HEK293 (cell line): ENCODE measurements around the gene GPX4.

ENCODE experiments used
- FEZF1 ChIP-seq: fragments of 450-650 bp; formaldehyde crosslinking; IDR thresholded peaks from 2 replicates; pipeline ENCODE4 v1.5.1; 2016; ENCODE audit warnings: missing biosample characterization, missing genetic modification characterization
- GLI4 ChIP-seq: fragments of 450-650 bp; formaldehyde crosslinking; IDR thresholded peaks from 2 replicates; pipeline ENCODE4 v1.5.1; 2016; ENCODE audit warnings: missing biosample characterization, missing genetic modification characterization
- HOXA7 ChIP-seq: sonication (generic); formaldehyde crosslinking; IDR thresholded peaks from 2 replicates; pipeline ENCODE4 v1.8.1; 2022; ENCODE audit warnings: missing genetic modification reagents, borderline replicate concordance
- KLF17 ChIP-seq: fragments of 450-650 bp; formaldehyde crosslinking; IDR thresholded peaks from 2 replicates; pipeline ENCODE4 v1.5.1; 2016; ENCODE audit warnings: missing biosample characterization, missing genetic modification characterization
- KLF9 ChIP-seq: fragments of 450-650 bp; formaldehyde crosslinking; IDR thresholded peaks from 2 replicates; pipeline ENCODE4 v1.5.1; 2016; ENCODE audit warnings: missing biosample characterization, missing genetic modification characterization, low read depth
- MZF1 ChIP-seq: fragments of 450-650 bp; formaldehyde crosslinking; IDR thresholded peaks from 2 replicates; pipeline ENCODE4 v1.5.1; 2017; ENCODE audit warnings: missing biosample characterization, missing genetic modification characterization, borderline replicate concordance
- OVOL3 ChIP-seq: fragments of 450-650 bp; formaldehyde crosslinking; IDR thresholded peaks from 2 replicates; pipeline ENCODE4 v1.5.1; 2016; ENCODE audit warnings: missing biosample characterization, missing genetic modification characterization
- YY2 ChIP-seq: fragments of 450-650 bp; formaldehyde crosslinking; IDR thresholded peaks from 2 replicates; pipeline ENCODE4 v1.5.1; 2016; ENCODE audit warnings: missing biosample characterization, missing genetic modification characterization
- ZEB2 ChIP-seq: fragments of 450-650 bp; formaldehyde crosslinking; IDR thresholded peaks from 2 replicates; pipeline ENCODE4 v1.5.1; 2016; ENCODE audit warnings: missing biosample characterization, missing genetic modification characterization
- ZFP41 ChIP-seq: fragments of 450-650 bp; formaldehyde crosslinking; IDR thresholded peaks from 2 replicates; pipeline ENCODE4 v1.5.1; 2016; ENCODE audit warnings: missing biosample characterization, missing genetic modification characterization, borderline replicate concordance
- ZFP69B ChIP-seq: fragments of 450-650 bp; formaldehyde crosslinking; IDR thresholded peaks from 2 replicates; pipeline ENCODE4 v1.5.1; 2016; ENCODE audit warnings: missing biosample characterization, missing genetic modification characterization
- ZNF138 ChIP-seq: fragments of 450-650 bp; formaldehyde crosslinking; IDR thresholded peaks from 2 replicates; pipeline ENCODE4 v1.5.1; 2016; ENCODE audit warnings: missing biosample characterization, missing genetic modification characterization, borderline replicate concordance
- ZNF16 ChIP-seq: fragments of 450-650 bp; formaldehyde crosslinking; IDR thresholded peaks from 2 replicates; pipeline ENCODE4 v1.5.1; 2016; ENCODE audit warnings: low read depth, missing biosample characterization, missing genetic modification characterization
- ZNF184 ChIP-seq: fragments of 450-650 bp; IDR thresholded peaks from 2 replicates; pipeline ENCODE4 v1.5.1; 2018; ENCODE audit warnings: missing biosample characterization, mild to moderate bottlenecking, missing genetic modification characterization
- ZNF2 ChIP-seq: fragments of 450-650 bp; formaldehyde crosslinking; IDR thresholded peaks from 2 replicates; pipeline ENCODE4 v1.5.1; 2016; ENCODE audit warnings: missing biosample characterization, missing genetic modification characterization
- ZNF214 ChIP-seq: fragments of 450-650 bp; formaldehyde crosslinking; IDR thresholded peaks from 2 replicates; pipeline ENCODE4 v1.5.1; 2017; ENCODE audit warnings: missing biosample characterization, mild to moderate bottlenecking, missing genetic modification characterization, borderline replicate concordance
- ZNF221 ChIP-seq: fragments of 450-650 bp; formaldehyde crosslinking; IDR thresholded peaks from 2 replicates; pipeline ENCODE4 v1.5.1; 2017; ENCODE audit warnings: missing biosample characterization, missing genetic modification characterization, borderline replicate concordance
- ZNF24 ChIP-seq: fragments of 450-650 bp; formaldehyde crosslinking; IDR thresholded peaks from 2 replicates; pipeline ENCODE4 v1.5.1; 2016; ENCODE audit warnings: missing biosample characterization, missing genetic modification characterization
- ZNF266 ChIP-seq: fragments of 450-650 bp; formaldehyde crosslinking; IDR thresholded peaks from 2 replicates; pipeline ENCODE4 v1.5.1; 2016; ENCODE audit warnings: missing biosample characterization, missing genetic modification characterization, low read depth
- ZNF350 ChIP-seq: fragments of 450-650 bp; formaldehyde crosslinking; IDR thresholded peaks from 2 replicates; pipeline ENCODE4 v1.5.0; 2017; ENCODE audit warnings: missing biosample characterization, mild to moderate bottlenecking, missing genetic modification characterization
- ZNF366 ChIP-seq: fragments of 450-650 bp; formaldehyde crosslinking; conservative IDR thresholded peaks from 2 replicates; pipeline ENCODE4 v1.5.1; 2016; ENCODE audit warnings: missing biosample characterization, missing genetic modification characterization
- ZNF473 ChIP-seq: fragments of 450-650 bp; formaldehyde crosslinking; IDR thresholded peaks from 2 replicates; pipeline ENCODE4 v1.5.1; 2017; ENCODE audit warnings: missing biosample characterization, missing genetic modification characterization
- ZNF48 ChIP-seq: fragments of 450-650 bp; formaldehyde crosslinking; IDR thresholded peaks from 2 replicates; pipeline ENCODE4 v1.5.1; 2016; ENCODE audit warnings: missing biosample characterization, missing genetic modification characterization
- ZNF560 ChIP-seq: fragments of 450-650 bp; formaldehyde crosslinking; IDR thresholded peaks from 2 replicates; pipeline ENCODE4 v1.5.1; 2017; ENCODE audit warnings: missing biosample characterization, missing genetic modification characterization, borderline replicate concordance
- ZNF623 ChIP-seq: fragments of 450-650 bp; formaldehyde crosslinking; IDR thresholded peaks from 2 replicates; pipeline ENCODE4 v1.5.1; 2016; ENCODE audit warnings: missing biosample characterization, missing genetic modification characterization
- ZNF624 ChIP-seq: fragments of 450-650 bp; formaldehyde crosslinking; IDR thresholded peaks from 2 replicates; pipeline ENCODE4 v1.5.1; 2017; ENCODE audit warnings: missing biosample characterization, missing genetic modification characterization
- ZNF645 ChIP-seq: fragments of 450-650 bp; formaldehyde crosslinking; IDR thresholded peaks from 2 replicates; pipeline ENCODE4; 2016; ENCODE audit warnings: missing biosample characterization, missing genetic modification characterization
- ZNF660 ChIP-seq: fragments of 450-650 bp; IDR thresholded peaks from 2 replicates; pipeline ENCODE4 v1.5.1; 2018; ENCODE audit warnings: missing biosample characterization, mild to moderate bottlenecking, missing genetic modification characterization
- ZNF664 ChIP-seq: fragments of 450-650 bp; formaldehyde crosslinking; IDR thresholded peaks from 2 replicates; pipeline ENCODE4 v1.5.1; 2016; ENCODE audit warnings: missing biosample characterization, missing genetic modification characterization
- ZNF747 ChIP-seq: fragments of 450-650 bp; formaldehyde crosslinking; IDR thresholded peaks from 2 replicates; pipeline ENCODE4 v1.5.1; 2016; ENCODE audit warnings: missing biosample characterization, missing genetic modification characterization
- ZNF768 ChIP-seq: fragments of 450-650 bp; formaldehyde crosslinking; IDR thresholded peaks from 2 replicates; pipeline ENCODE4 v1.5.1; 2018; ENCODE audit warnings: missing biosample characterization, mild to moderate bottlenecking, missing genetic modification characterization
- ZNF785 ChIP-seq: fragments of 450-650 bp; formaldehyde crosslinking; IDR thresholded peaks from 2 replicates; pipeline ENCODE4 v1.5.1; 2016; ENCODE audit warnings: missing biosample characterization, missing genetic modification characterization
- ZNF843 ChIP-seq: fragments of 450-650 bp; formaldehyde crosslinking; IDR thresholded peaks from 2 replicates; pipeline ENCODE4 v1.5.1; 2016; ENCODE audit warnings: missing biosample characterization, missing genetic modification characterization
- ZSCAN30 ChIP-seq: fragments of 450-650 bp; IDR thresholded peaks from 2 replicates; pipeline ENCODE4 v1.5.1; 2018; ENCODE audit warnings: missing biosample characterization, mild to moderate bottlenecking, missing genetic modification characterization, moderate library complexity
- ZXDB ChIP-seq: fragments of 450-650 bp; formaldehyde crosslinking; IDR thresholded peaks from 2 replicates; pipeline ENCODE4 v1.5.1; 2016; ENCODE audit warnings: missing biosample characterization, missing genetic modification characterization
- TF ChIP-seq, protein P1 (sequence below): fragments of 450-650 bp; formaldehyde crosslinking; IDR thresholded peaks from 2 replicates; pipeline ENCODE4 v1.5.1; 2017; ENCODE audit warnings: missing biosample characterization, mild to moderate bottlenecking, missing genetic modification characterization, moderate library complexity
- TF ChIP-seq, protein P2 (sequence below): fragments of 450-650 bp; formaldehyde crosslinking; IDR thresholded peaks from 2 replicates; pipeline ENCODE4 v1.5.1; 2016; ENCODE audit warnings: missing biosample characterization, missing genetic modification characterization
- TF ChIP-seq, protein P3 (sequence below): fragments of 450-650 bp; formaldehyde crosslinking; IDR thresholded peaks from 2 replicates; pipeline ENCODE4 v1.5.1; 2016; ENCODE audit warnings: missing biosample characterization, missing genetic modification characterization

Gene GPX4

DNA sequence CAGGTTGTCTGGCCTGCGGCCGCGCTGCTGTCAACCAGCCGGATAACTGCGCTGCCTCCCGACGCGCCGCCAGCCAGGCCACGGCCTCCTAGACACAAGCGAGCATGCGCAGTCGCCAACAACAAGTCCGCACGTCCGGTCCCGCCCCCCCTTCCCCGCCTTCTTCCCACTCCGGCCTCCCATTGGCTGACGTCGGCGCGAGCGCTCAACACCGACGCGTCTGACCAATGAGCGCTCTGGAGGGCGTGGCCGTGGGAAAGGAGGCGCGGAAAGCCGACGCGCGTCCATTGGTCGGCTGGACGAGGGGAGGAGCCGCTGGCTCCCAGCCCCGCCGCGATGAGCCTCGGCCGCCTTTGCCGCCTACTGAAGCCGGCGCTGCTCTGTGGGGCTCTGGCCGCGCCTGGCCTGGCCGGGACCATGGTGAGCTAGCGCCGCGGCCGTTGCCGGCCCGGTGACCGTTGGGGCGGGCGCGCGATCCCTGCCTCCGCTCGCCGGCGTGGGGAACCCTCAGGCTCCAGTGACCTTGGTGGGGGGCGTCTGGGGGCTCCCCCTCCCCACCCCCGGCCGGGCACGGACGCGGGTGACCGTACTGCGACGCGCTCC, at the start of gene GPX4 (continued):
- TF ChIP-seq, protein P1, sequence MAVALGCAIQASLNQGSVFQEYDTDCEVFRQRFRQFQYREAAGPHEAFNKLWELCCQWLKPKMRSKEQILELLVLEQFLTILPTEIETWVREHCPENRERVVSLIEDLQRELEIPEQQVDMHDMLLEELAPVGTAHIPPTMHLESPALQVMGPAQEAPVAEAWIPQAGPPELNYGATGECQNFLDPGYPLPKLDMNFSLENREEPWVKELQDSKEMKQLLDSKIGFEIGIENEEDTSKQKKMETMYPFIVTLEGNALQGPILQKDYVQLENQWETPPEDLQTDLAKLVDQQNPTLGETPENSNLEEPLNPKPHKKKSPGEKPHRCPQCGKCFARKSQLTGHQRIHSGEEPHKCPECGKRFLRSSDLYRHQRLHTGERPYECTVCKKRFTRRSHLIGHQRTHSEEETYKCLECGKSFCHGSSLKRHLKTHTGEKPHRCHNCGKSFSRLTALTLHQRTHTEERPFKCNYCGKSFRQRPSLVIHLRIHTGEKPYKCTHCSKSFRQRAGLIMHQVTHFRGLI (tag by site-specific recombination), result no peak
- TF ChIP-seq, protein P2, sequence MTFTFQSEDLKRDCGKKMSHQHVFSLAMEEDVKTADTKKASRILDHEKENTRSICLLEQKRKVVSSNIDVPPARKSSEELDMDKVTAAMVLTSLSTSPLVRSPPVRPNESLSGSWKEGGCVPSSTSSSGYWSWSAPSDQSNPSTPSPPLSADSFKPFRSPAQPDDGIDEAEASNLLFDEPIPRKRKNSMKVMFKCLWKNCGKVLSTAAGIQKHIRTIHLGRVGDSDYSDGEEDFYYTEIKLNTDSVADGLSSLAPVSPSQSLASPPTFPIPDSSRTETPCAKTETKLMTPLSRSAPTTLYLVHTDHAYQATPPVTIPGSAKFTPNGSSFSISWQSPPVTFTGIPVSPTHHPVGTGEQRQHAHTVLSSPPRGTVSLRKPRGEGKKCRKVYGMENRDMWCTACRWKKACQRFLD (tag by site-specific recombination), result no peak
- no peak for TF ChIP-seq ZNF747 (tag by site-specific recombination)
- TF ChIP-seq FEZF1 (tag by site-specific recombination), result no peak
- no peak for TF ChIP-seq ZNF473 (tag by site-specific recombination)
- no peak for TF ChIP-seq ZFP41 (tag by site-specific recombination)
- no peak for TF ChIP-seq ZNF2 (tag by site-specific recombination)
- TF ChIP-seq HOXA7 (CRISPR knock-in tag), result no peak
- TF ChIP-seq ZEB2 (tag by site-specific recombination), result no peak
- TF ChIP-seq ZNF843 (tag by site-specific recombination), result no peak
- no peak for TF ChIP-seq ZNF16
- no peak for TF ChIP-seq ZNF366 (tag by site-specific recombination)
- TF ChIP-seq OVOL3 (tag by site-specific recombination), result no peak
- TF ChIP-seq KLF9 (tag by site-specific recombination), result peak; percentile 50
- TF ChIP-seq ZNF48 (tag by site-specific recombination), result no peak
- peak; percentile 85; the same call in 1 of the 2 replicates for TF ChIP-seq ZSCAN30 (tag by site-specific recombination)
- TF ChIP-seq, protein P3, sequence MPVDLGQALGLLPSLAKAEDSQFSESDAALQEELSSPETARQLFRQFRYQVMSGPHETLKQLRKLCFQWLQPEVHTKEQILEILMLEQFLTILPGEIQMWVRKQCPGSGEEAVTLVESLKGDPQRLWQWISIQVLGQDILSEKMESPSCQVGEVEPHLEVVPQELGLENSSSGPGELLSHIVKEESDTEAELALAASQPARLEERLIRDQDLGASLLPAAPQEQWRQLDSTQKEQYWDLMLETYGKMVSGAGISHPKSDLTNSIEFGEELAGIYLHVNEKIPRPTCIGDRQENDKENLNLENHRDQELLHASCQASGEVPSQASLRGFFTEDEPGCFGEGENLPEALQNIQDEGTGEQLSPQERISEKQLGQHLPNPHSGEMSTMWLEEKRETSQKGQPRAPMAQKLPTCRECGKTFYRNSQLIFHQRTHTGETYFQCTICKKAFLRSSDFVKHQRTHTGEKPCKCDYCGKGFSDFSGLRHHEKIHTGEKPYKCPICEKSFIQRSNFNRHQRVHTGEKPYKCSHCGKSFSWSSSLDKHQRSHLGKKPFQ (tag by site-specific recombination), result no peak
- TF ChIP-seq ZNF623 (tag by site-specific recombination), result no peak
- no peak for TF ChIP-seq ZXDB (tag by site-specific recombination)
- no peak for TF ChIP-seq ZNF560 (tag by site-specific recombination)
- TF ChIP-seq ZNF768 (tag by site-specific recombination), result no peak
- TF ChIP-seq GLI4 (tag by site-specific recombination), result no peak
- no peak for TF ChIP-seq ZNF214 (tag by site-specific recombination)
- TF ChIP-seq ZNF664 (tag by site-specific recombination), result no peak
- no peak for TF ChIP-seq ZNF645 (tag by site-specific recombination)
- TF ChIP-seq ZNF266 (tag by site-specific recombination), result no peak
- TF ChIP-seq ZNF785, result peak; percentile 86
- TF ChIP-seq ZNF138 (tag by site-specific recombination), result no peak
- TF ChIP-seq ZNF660 (tag by site-specific recombination), result peak; percentile 47
- no peak for TF ChIP-seq MZF1 (tag by site-specific recombination)
- no peak for TF ChIP-seq ZNF624 (tag by site-specific recombination)
- no peak for TF ChIP-seq KLF17 (tag by site-specific recombination)
- TF ChIP-seq ZFP69B, result 0 out of 2 replicates have a peak, but pooled peaks have one; percentile 32
- no peak for TF ChIP-seq YY2 (tag by site-specific recombination)
- TF ChIP-seq ZNF221 (tag by site-specific recombination), result 0 out of 2 replicates have a peak, but pooled peaks have one; percentile 17
- TF ChIP-seq ZNF350 (tag by site-specific recombination), result no peak
- TF ChIP-seq ZNF24 (tag by site-specific recombination), result no peak
- no peak for TF ChIP-seq ZNF184 (tag by site-specific recombination)
